ENCODE data around the gene MYL5.

DNA sequence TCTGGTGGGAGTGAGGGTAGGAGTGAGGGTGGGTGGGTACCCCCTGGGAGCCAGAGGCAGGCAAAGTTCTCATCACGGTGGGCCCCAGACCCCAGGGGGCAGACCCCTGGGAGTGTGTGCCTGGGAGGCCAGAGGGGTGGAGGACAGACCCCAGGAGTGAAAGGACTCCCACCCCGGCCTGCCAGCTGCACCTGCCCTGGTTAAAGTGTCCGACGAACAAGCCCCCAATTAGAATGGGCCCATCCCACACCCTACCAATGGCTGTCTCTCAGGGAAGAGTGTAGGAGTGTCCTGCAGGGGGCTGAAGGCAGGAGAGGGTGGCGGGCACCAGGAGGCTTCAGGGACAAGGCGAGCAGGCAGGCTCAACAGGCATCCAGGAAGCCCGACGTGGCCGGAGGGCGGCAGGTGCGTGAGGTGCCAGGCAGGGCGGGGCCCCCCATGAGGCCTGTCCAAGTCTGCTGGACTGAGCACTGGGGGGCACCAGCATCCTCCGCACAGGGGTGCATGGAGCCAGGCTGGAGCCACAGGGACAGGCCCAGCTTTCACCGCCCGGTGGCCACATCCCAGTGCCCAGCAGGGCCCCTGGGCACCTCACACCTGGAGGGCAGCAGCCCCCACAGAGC is 40.3 kb upstream of the MYL5 start:
- TF ChIP-seq, protein P1, sequence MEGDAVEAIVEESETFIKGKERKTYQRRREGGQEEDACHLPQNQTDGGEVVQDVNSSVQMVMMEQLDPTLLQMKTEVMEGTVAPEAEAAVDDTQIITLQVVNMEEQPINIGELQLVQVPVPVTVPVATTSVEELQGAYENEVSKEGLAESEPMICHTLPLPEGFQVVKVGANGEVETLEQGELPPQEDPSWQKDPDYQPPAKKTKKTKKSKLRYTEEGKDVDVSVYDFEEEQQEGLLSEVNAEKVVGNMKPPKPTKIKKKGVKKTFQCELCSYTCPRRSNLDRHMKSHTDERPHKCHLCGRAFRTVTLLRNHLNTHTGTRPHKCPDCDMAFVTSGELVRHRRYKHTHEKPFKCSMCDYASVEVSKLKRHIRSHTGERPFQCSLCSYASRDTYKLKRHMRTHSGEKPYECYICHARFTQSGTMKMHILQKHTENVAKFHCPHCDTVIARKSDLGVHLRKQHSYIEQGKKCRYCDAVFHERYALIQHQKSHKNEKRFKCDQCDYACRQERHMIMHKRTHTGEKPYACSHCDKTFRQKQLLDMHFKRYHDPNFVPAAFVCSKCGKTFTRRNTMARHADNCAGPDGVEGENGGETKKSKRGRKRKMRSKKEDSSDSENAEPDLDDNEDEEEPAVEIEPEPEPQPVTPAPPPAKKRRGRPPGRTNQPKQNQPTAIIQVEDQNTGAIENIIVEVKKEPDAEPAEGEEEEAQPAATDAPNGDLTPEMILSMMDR (IDR thresholded peaks at IDR 0.05), result no peak
- no peak for TF ChIP-seq POLR2A (IDR thresholded peaks at IDR 0.05)
